CD14-positive monocyte (primary cell): Measurements from ENCODE around the gene MAML3. TPM values are rescaled to one million over a fixed set of nuclear protein-coding genes. Genes with fewer than 3 reads are reported as not detected.

Source experiments
- DNase-seq, 3 donors: peaks; one replicate each; pipeline ENCODE4 v3.0.0-alpha.2; 2011 to 2022
- H2AFZ ChIP-seq: 2 replicates; pipeline ENCODE4 v1.6.0; 2012; ENCODE audit warnings: mild to moderate bottlenecking, low read depth, low read length, inconsistent platforms; ENCODE audit not compliant: insufficient read depth, poor library complexity, severe bottlenecking
- H3K27ac ChIP-seq, 2 donors: 1 replicate in 1 of 2; 2 replicates in 1 of 2; pipeline ENCODE4 v1.5.1; 2012 to 2013; ENCODE audit warnings: low read length in 2 of 2, control low read depth in 1 of 2, inconsistent platforms in 1 of 2, low read depth in 1 of 2, mild to moderate bottlenecking in 1 of 2
- H3K27me3 ChIP-seq, 2 donors: one replicate each; pipeline versions ENCODE4 v1.6.0 to v1.6.1; 2011 to 2013; ENCODE audit warnings: low read length in 2 of 2; ENCODE audit not compliant: control insufficient read depth in 2 of 2, insufficient read depth in 2 of 2
- H3K36me3 ChIP-seq, 2 donors: replicated peaks in 1 of 2; 1 replicate in 1 of 2; 2 replicates in 1 of 2; pipeline versions ENCODE4 v1.5.1 to v1.6.1; 2012 to 2013; ENCODE audit warnings: low read length in 2 of 2, control low read depth in 1 of 2, inconsistent platforms in 1 of 2, mild to moderate bottlenecking in 1 of 2; ENCODE audit not compliant: insufficient read depth in 2 of 2, control insufficient read depth in 1 of 2
- H3K4me1 ChIP-seq, 2 donors: 1 replicate in 1 of 2; 2 replicates in 1 of 2; pipeline versions ENCODE4 v1.5.1 to v1.6.1; 2012 to 2013; ENCODE audit warnings: low read length in 2 of 2, control low read depth in 1 of 2, inconsistent platforms in 1 of 2, mild to moderate bottlenecking in 1 of 2, moderate library complexity in 1 of 2; ENCODE audit not compliant: insufficient read depth in 2 of 2, control insufficient read depth in 1 of 2
- H3K4me2 ChIP-seq: replicated peaks from 2 replicates; pipeline ENCODE3; 2012; ENCODE audit warnings: low read length, moderate library complexity, mild to moderate bottlenecking; ENCODE audit not compliant: poor library complexity, severe bottlenecking; ENCODE audit errors: extremely low read depth
- H3K4me3 ChIP-seq, 3 experiments: fragments of 200-600 bp in 1 of 3; sonication (generic) in 1 of 3; replicated peaks in 1 of 3; 1 replicate in 2 of 3; 2 replicates in 1 of 3; pipeline ENCODE4 v1.5.1; 2011 to 2013; ENCODE audit warnings: low read length in 3 of 3, mild to moderate bottlenecking in 3 of 3, control low read depth in 2 of 3, low read depth in 2 of 3, inconsistent platforms in 1 of 3, moderate library complexity in 1 of 3
- H3K79me2 ChIP-seq: 2 replicates; pipeline ENCODE4 v1.6.0; 2012; ENCODE audit warnings: mild to moderate bottlenecking, control low read depth, inconsistent platforms, low read length, moderate library complexity; ENCODE audit not compliant: insufficient read depth
- H3K9ac ChIP-seq: 2 replicates; pipeline ENCODE4 v1.6.0; 2017; ENCODE audit warnings: low read length, mild to moderate bottlenecking; ENCODE audit not compliant: insufficient read depth, poor library complexity, severe bottlenecking
- H3K9me3 ChIP-seq, 2 donors: replicated peaks in 1 of 2; 1 replicate in 1 of 2; 2 replicates in 1 of 2; pipeline versions ENCODE4 v1.5.1 to v1.6.1; 2012 to 2013; ENCODE audit warnings: low read length in 2 of 2, control low read depth in 1 of 2; ENCODE audit not compliant: control insufficient read depth in 1 of 2, insufficient read depth in 1 of 2
- H4K20me1 ChIP-seq: 2 replicates; pipeline ENCODE4 v1.6.0; 2012; ENCODE audit warnings: mild to moderate bottlenecking, low read length, control low read depth, moderate library complexity; ENCODE audit not compliant: insufficient read depth
- H3K27ac Mint-ChIP-seq, 7 donors: one replicate each; pipeline ENCODE4 v1.8.0; 2020; ENCODE audit warnings: mild to moderate bottlenecking in 7 of 7, mixed read lengths in 7 of 7, moderate library complexity in 6 of 7, inconsistent platforms in 2 of 7
- H3K27me3 Mint-ChIP-seq, 3 donors: one replicate each; pipeline ENCODE4 v1.8.0; 2021 to 2022; ENCODE audit warnings: low read depth in 3 of 3, mild to moderate bottlenecking in 3 of 3, mixed read lengths in 3 of 3, moderate library complexity in 3 of 3, inconsistent platforms in 1 of 3
- H3K36me3 Mint-ChIP-seq, 2 donors: one replicate each; pipeline ENCODE4 v1.8.0; 2020; ENCODE audit warnings: mixed read lengths in 2 of 2, inconsistent platforms in 1 of 2, mild to moderate bottlenecking in 1 of 2
- H3K4me1 Mint-ChIP-seq: one replicate; pipeline ENCODE4 v1.8.0; 2020; ENCODE audit warnings: mild to moderate bottlenecking, mixed read lengths
- H3K4me3 Mint-ChIP-seq, 2 donors: one replicate each; pipeline ENCODE4 v1.8.0; 2020; ENCODE audit warnings: mild to moderate bottlenecking in 2 of 2, mixed read lengths in 2 of 2, moderate library complexity in 1 of 2
- H3K9me3 Mint-ChIP-seq, 7 donors: one replicate each; pipeline ENCODE4 v1.8.0; 2020 to 2022; ENCODE audit warnings: mixed read lengths in 7 of 7, mild to moderate bottlenecking in 6 of 7, moderate library complexity in 6 of 7, inconsistent platforms in 2 of 7
- WGBS: methylation state at CpG from one replicate; pipeline ENCODE4 v1.1.5; 2013; ENCODE audit warnings: missing lambda C conversion rate; ENCODE audit not compliant: insufficient coverage; 5-methylcytosine and 5-hydroxymethylcytosine counted together
- intact Hi-C, 2 donors: fragments of 100-400 bp; cut with micrococcal nuclease; formaldehyde crosslinking; loops; one replicate each; pipeline versions ENCODE4 v1.15.0 to v1.15.1; 2023
- polyA plus RNA-seq, 3 donors: library from polyadenylated mRNA; depleted of rRNA in 1 of 3; unstranded in 2 of 3; stranded (reverse) in 1 of 3; fragments of 300-500 nt in 2 of 3; fragments of >200 nt in 1 of 3; fragmentation: Illumina TruSeq in 2 of 3; gene quantifications; 1 replicate in 2 of 3; 2 replicates in 1 of 3; pipeline ENCODE4 v1.2.3, GENCODE V29; 2012 to 2021
- TF ChIP-seq, protein P1 (sequence below): fragments of 200-600 bp; IDR thresholded peaks from one replicate; pipeline ENCODE4 v1.8.0; 2022; ENCODE audit warnings: antibody characterized with exemption, mild to moderate bottlenecking

MAML3 gene
- polyA plus RNA-seq, 3 donors = 1.5 to 6.5 (median 2.3) TPM

DNA sequence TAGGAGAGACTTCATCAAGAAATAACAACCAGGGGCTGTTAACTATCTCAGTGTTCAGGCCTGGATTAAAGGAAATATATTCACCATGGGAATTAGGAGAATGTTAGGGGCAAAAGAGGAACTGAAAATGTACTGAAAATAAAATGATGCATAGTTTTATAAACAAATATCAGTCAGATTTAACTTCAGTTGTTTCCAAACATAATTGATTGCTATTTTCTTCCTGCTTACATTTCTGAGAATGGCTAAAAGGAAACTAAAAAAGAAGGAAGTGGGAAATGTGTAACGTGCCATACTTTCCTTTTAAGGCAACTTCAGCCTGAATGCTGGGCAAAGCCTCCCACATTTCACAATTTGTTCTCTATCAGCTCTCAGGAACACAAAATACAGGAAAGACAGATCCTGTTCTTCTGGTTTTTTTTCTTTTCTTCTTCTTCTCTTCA lies 178.1 kb downstream of the MAML3 start:
- WGBS = no CpG with 5 or more reads among the region's 1 CpG
- TF ChIP-seq, protein P1, sequence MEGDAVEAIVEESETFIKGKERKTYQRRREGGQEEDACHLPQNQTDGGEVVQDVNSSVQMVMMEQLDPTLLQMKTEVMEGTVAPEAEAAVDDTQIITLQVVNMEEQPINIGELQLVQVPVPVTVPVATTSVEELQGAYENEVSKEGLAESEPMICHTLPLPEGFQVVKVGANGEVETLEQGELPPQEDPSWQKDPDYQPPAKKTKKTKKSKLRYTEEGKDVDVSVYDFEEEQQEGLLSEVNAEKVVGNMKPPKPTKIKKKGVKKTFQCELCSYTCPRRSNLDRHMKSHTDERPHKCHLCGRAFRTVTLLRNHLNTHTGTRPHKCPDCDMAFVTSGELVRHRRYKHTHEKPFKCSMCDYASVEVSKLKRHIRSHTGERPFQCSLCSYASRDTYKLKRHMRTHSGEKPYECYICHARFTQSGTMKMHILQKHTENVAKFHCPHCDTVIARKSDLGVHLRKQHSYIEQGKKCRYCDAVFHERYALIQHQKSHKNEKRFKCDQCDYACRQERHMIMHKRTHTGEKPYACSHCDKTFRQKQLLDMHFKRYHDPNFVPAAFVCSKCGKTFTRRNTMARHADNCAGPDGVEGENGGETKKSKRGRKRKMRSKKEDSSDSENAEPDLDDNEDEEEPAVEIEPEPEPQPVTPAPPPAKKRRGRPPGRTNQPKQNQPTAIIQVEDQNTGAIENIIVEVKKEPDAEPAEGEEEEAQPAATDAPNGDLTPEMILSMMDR = no peak
- Histone ChIP-seq H3K4me1 (peaks cover 64 to 73% of the 10 kb centered on the region in 2 donors), H3K36me3 (no peaks in the 10 kb centered on the region), H3K9me3 (no peaks in the 10 kb centered on the region), H4K20me1 (no peaks in the 10 kb centered on the region), H3K27ac (peak overlapping the region in 1 of 2 donors; percentile 82), H3K9ac (peak overlapping the region; percentile 27), H2AFZ (no peak overlapping the region), H3K79me2 (peaks cover 34% of the 10 kb centered on the region), H3K27me3 (no peaks in the 10 kb centered on the region), H3K4me3 (peak overlapping the region in 1 of 3 experiments; percentile 48), H3K4me2 (peak overlapping the region; percentile 48)
- Mint-ChIP-seq H3K4me3 (peak overlapping the region in 1 of 2 donors; percentile 76), H3K9me3 (peaks cover 0 to 4% (median 0%) of the 10 kb centered on the region in 7 donors), H3K4me1 (peaks cover 73% of the 10 kb centered on the region), H3K27ac (peak overlapping the region; percentile 84 to 94 (median 88)), H3K36me3 (peaks cover 6 to 10% of the 10 kb centered on the region in 2 donors), H3K27me3 (no peaks in the 10 kb centered on the region)
- DNase-seq = peak; percentile 36 to 83 (median 81)
- intact Hi-C loops = no loop called here

DNA sequence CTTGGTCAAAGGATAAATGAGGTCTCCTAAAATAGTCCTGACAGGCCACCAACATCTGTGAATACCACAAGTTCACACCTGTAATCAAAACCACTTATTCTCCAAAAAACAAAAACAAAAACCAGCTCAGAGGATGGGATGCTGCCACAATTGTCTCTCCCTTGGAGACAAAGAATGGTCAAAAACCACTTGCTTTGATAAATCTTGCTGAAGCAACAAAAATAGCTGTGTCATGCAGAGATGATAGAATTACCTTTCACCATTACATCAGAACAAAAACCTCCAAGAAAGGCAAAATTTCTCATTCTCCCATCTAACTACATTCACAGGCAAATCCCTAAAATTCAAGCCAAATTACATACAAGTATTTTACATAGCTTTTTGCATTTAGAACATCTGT lies 180.4 kb downstream of the MAML3 start:
- intact Hi-C loops = no loop called here
- no peak overlapping the region for H3K27ac ChIP-seq

More for the DNA sequence above, 180.4 kb downstream of the MAML3 start:
- Histone ChIP-seq H4K20me1 (no peaks in the 10 kb centered on the region), H3K36me3 (no peaks in the 10 kb centered on the region), H3K9me3 (no peaks in the 10 kb centered on the region), H2AFZ (no peak overlapping the region), H3K9ac (no peak overlapping the region), H3K4me3 (no peak overlapping the region), H3K4me1 (peaks cover 50 to 61% of the 10 kb centered on the region in 2 donors), H3K4me2 (no peak overlapping the region), H3K27me3 (no peaks in the 10 kb centered on the region), H3K79me2 (peaks cover 40% of the 10 kb centered on the region)
- no peaks in the 10 kb centered on the region for H3K9me3 Mint-ChIP-seq
- peaks cover 0 to 4% of the 10 kb centered on the region in 2 donors for H3K36me3 Mint-ChIP-seq
- H3K4me1 Mint-ChIP-seq = peaks cover 53% of the 10 kb centered on the region
- peak overlapping the region in 1 of 7 donors; percentile 20 for H3K27ac Mint-ChIP-seq
- DNase-seq = no peak
- TF ChIP-seq, protein P1 = no peak
- no peak overlapping the region for H3K4me3 Mint-ChIP-seq
- no peaks in the 10 kb centered on the region for H3K27me3 Mint-ChIP-seq
